Neural cell (in vitro differentiated cells): ENCODE data around the gene ADH1C. TPM values are rescaled to one million over a fixed set of nuclear protein-coding genes. Genes with fewer than 3 reads are reported as not detected.

Experiments used
- H2AFZ ChIP-seq: fragments of 200-600, 300-800 bp; sonication (generic), shearing (Covaris generic); 2 replicates; pipeline ENCODE4 v1.6.0; 2014; ENCODE audit warnings: low read depth, mild to moderate bottlenecking, antibody characterized with exemption, low read length, moderate library complexity
- H3F3A ChIP-seq: fragments of 200-600 bp; shearing (Covaris generic); 2 replicates; pipeline ENCODE4 v1.6.1; 2016; ENCODE audit warnings: mild to moderate bottlenecking, moderate library complexity, mixed read lengths, antibody characterized with exemption, low read length; ENCODE audit not compliant: insufficient read depth, poor library complexity, severe bottlenecking
- H3K27ac ChIP-seq: fragments of 200-600, 300-800 bp; sonication (generic), shearing (Covaris generic); 2 replicates; pipeline ENCODE4 v1.5.1; 2014; ENCODE audit warnings: mild to moderate bottlenecking, low read length, moderate library complexity
- H3K27me3 ChIP-seq: fragments of 300-800, 200-600 bp; sonication (generic), shearing (Covaris generic); 2 replicates; pipeline ENCODE4 v1.6.0; 2014; ENCODE audit warnings: mild to moderate bottlenecking, low read depth, low read length, moderate library complexity; ENCODE audit not compliant: insufficient read depth
- H3K36me3 ChIP-seq: fragments of 300-800, 200-600 bp; sonication (generic), shearing (Covaris generic); 2 replicates; pipeline ENCODE4 v1.5.1; 2014; ENCODE audit warnings: mild to moderate bottlenecking, antibody characterized with exemption, low read length, moderate library complexity; ENCODE audit not compliant: insufficient read depth
- H3K4me2 ChIP-seq: fragments of 300-800, 200-600 bp; sonication (generic), shearing (Covaris generic); 2 replicates; pipeline ENCODE4 v1.6.0; 2014; ENCODE audit warnings: mild to moderate bottlenecking, low read length
- H3K4me3 ChIP-seq: fragments of 300-800, 200-600 bp; sonication (generic), shearing (Covaris generic); 2 replicates; pipeline ENCODE4 v1.5.1; 2014; ENCODE audit warnings: mild to moderate bottlenecking, low read length, moderate library complexity
- H3K79me2 ChIP-seq: fragments of 200-600 bp; shearing (Covaris generic); replicated peaks from 2 replicates; pipeline ENCODE4 v1.6.0; 2014; ENCODE audit warnings: mild to moderate bottlenecking, low read length, moderate library complexity; ENCODE audit not compliant: insufficient read depth
- H3K9ac ChIP-seq: fragments of 300-800, 200-600 bp; sonication (generic), shearing (Covaris generic); 2 replicates; pipeline ENCODE4 v1.6.1; 2016; ENCODE audit warnings: mild to moderate bottlenecking, low read length, mixed read lengths
- H3K9me2 ChIP-seq: fragments of 200-600 bp; shearing (Covaris generic); 2 replicates; pipeline ENCODE4 v1.6.1; 2016; ENCODE audit warnings: mild to moderate bottlenecking, low read length, mixed read lengths; ENCODE audit not compliant: insufficient read depth
- H3K9me3 ChIP-seq: fragments of 200-600, 300-800 bp; sonication (generic), shearing (Covaris generic); 2 replicates; pipeline ENCODE4 v1.6.1; 2016; ENCODE audit warnings: mild to moderate bottlenecking, mixed run types, low read length, moderate library complexity, mixed read lengths
- H4K20me1 ChIP-seq: fragments of 200-600 bp; shearing (Covaris generic); 2 replicates; pipeline ENCODE4 v1.6.1; 2016; ENCODE audit warnings: mild to moderate bottlenecking, mixed run types; ENCODE audit not compliant: insufficient read depth
- CTCF ChIP-seq: fragments of 450-650 bp; IDR thresholded peaks from 2 replicates; pipeline ENCODE4 v1.5.1; 2014; ENCODE audit warnings: antibody characterized with exemption, mild to moderate bottlenecking, moderate library complexity; ENCODE audit not compliant: poor library complexity, severe bottlenecking
- EP300 ChIP-seq: fragments of 450-650 bp; conservative IDR thresholded peaks from 2 replicates; pipeline ENCODE4 v1.6.1; 2014; ENCODE audit warnings: antibody characterized with exemption, mild to moderate bottlenecking, moderate library complexity; ENCODE audit not compliant: poor library complexity, severe bottlenecking
- EZH2 ChIP-seq: fragments of 200-600, 300-800 bp; shearing (Covaris generic), sonication (generic); IDR thresholded peaks from 2 replicates; pipeline ENCODE4 v1.6.1; 2014; ENCODE audit warnings: antibody characterized with exemption, low read length, borderline replicate concordance, mild to moderate bottlenecking; ENCODE audit not compliant: insufficient read depth, poor library complexity, severe bottlenecking
- MXI1 ChIP-seq: fragments of 450-650 bp; conservative IDR thresholded peaks from 2 replicates; pipeline ENCODE4 v1.6.1; 2014; ENCODE audit warnings: antibody characterized with exemption, mild to moderate bottlenecking; ENCODE audit not compliant: poor library complexity, severe bottlenecking
- POLR2AphosphoS5 ChIP-seq: IDR thresholded peaks from 2 replicates; pipeline ENCODE4 v1.6.1; 2012
- RAD21 ChIP-seq: fragments of 450-650 bp; conservative IDR thresholded peaks from 2 replicates; pipeline ENCODE4 v1.6.1; 2014; ENCODE audit warnings: antibody characterized with exemption, mild to moderate bottlenecking, moderate library complexity
- REST ChIP-seq: IDR thresholded peaks from 2 replicates; pipeline ENCODE4 v1.6.1; 2012; ENCODE audit warnings: borderline replicate concordance
- SMC3 ChIP-seq: fragments of 450-650 bp; conservative IDR thresholded peaks from 2 replicates; pipeline ENCODE4 v1.6.1; 2014; ENCODE audit warnings: antibody characterized with exemption, mild to moderate bottlenecking, moderate library complexity; ENCODE audit not compliant: poor library complexity
- TAF1 ChIP-seq: IDR thresholded peaks from 2 replicates; pipeline ENCODE4 v1.6.1; 2012; ENCODE audit warnings: low read depth
- polyA plus RNA-seq: library from polyadenylated mRNA; depleted of rRNA; stranded (reverse); fragments of >200 nt; gene quantifications from 2 replicates; pipeline ENCODE4 v1.2.3, GENCODE V29; 2014

Gene ADH1C
- polyA plus RNA-seq, 1 donor from 2014 or later: not detected

- no peak for TF ChIP-seq REST
- no peak for TF ChIP-seq CTCF
- no peak for TF ChIP-seq EP300
- TF ChIP-seq EZH2: no peak
- TF ChIP-seq MXI1: no peak
- no peak for TF ChIP-seq SMC3
- no peak for TF ChIP-seq POLR2AphosphoS5
- no peak for TF ChIP-seq TAF1
- TF ChIP-seq RAD21: no peak
- no peaks in the 10 kb centered on the region for H3K36me3 ChIP-seq
Observed at GRCh38 chr4:99383399-99383798, 30.9 kb upstream of the ADH1C start.

GRCh38 chr4:99382745-99383360 lies 30.3 kb upstream of the ADH1C start:
- Histone ChIP-seq H3K79me2 (no peaks in the 10 kb centered on the region), H3K27me3 (no peaks in the 10 kb centered on the region), H3K9ac (no peak overlapping the region), H3K9me3 (no peaks in the 10 kb centered on the region), H3K4me2 (no peak overlapping the region), H3K9me2 (no peaks in the 10 kb centered on the region), H2AFZ (no peak overlapping the region), H4K20me1 (no peaks in the 10 kb centered on the region), H3K4me3 (no peak overlapping the region), H3K27ac (no peak overlapping the region), H3F3A (no peaks in the 10 kb centered on the region), H3K36me3 (no peaks in the 10 kb centered on the region)
- TF ChIP-seq CTCF (no peak), SMC3 (no peak), POLR2AphosphoS5 (no peak), REST (no peak), EZH2 (no peak), EP300 (no peak)

More at GRCh38 chr4:99383399-99383798, 30.9 kb upstream of the ADH1C start:
- H3F3A ChIP-seq: no peaks in the 10 kb centered on the region
- no peaks in the 10 kb centered on the region for H3K79me2 ChIP-seq
- H3K9me2 ChIP-seq: no peaks in the 10 kb centered on the region
- no peak overlapping the region for H3K9ac ChIP-seq
- no peaks in the 10 kb centered on the region for H4K20me1 ChIP-seq
- H3K4me2 ChIP-seq: no peak overlapping the region
- H3K9me3 ChIP-seq: no peaks in the 10 kb centered on the region
- H2AFZ ChIP-seq: no peak overlapping the region
- H3K27ac ChIP-seq: no peak overlapping the region
- no peaks in the 10 kb centered on the region for H3K27me3 ChIP-seq
- no peak overlapping the region for H3K4me3 ChIP-seq
